Activated T-helper 9 cell treated with anti-CD3 and anti-CD28 coated beads, Interleukin-2, amount 50 U/mL, for 16 hours (primary cell): ENCODE measurements around the gene SLCO1C1.
"Not testable (repeated sequence)": the region's sequence is repeated elsewhere in the genome, so short reads cannot be mapped to it uniquely, and the experiment has no call there.

Source experiments
- DNase-seq: peaks from one replicate; pipeline ENCODE4 v3.0.0-alpha.2; 2020; ENCODE audit warnings: low read depth

The SLCO1C1 gene, protein sequence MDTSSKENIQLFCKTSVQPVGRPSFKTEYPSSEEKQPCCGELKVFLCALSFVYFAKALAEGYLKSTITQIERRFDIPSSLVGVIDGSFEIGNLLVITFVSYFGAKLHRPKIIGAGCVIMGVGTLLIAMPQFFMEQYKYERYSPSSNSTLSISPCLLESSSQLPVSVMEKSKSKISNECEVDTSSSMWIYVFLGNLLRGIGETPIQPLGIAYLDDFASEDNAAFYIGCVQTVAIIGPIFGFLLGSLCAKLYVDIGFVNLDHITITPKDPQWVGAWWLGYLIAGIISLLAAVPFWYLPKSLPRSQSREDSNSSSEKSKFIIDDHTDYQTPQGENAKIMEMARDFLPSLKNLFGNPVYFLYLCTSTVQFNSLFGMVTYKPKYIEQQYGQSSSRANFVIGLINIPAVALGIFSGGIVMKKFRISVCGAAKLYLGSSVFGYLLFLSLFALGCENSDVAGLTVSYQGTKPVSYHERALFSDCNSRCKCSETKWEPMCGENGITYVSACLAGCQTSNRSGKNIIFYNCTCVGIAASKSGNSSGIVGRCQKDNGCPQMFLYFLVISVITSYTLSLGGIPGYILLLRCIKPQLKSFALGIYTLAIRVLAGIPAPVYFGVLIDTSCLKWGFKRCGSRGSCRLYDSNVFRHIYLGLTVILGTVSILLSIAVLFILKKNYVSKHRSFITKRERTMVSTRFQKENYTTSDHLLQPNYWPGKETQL

GRCh38 chr12:20695232-20695631 is at the start of gene SLCO1C1:
Gene SLCO1C1 (plus strand): TSS chr12:20695332. CDS start chr12:20699577, 4,245 bp downstream.
- DNase-seq, result no peak

DNA sequence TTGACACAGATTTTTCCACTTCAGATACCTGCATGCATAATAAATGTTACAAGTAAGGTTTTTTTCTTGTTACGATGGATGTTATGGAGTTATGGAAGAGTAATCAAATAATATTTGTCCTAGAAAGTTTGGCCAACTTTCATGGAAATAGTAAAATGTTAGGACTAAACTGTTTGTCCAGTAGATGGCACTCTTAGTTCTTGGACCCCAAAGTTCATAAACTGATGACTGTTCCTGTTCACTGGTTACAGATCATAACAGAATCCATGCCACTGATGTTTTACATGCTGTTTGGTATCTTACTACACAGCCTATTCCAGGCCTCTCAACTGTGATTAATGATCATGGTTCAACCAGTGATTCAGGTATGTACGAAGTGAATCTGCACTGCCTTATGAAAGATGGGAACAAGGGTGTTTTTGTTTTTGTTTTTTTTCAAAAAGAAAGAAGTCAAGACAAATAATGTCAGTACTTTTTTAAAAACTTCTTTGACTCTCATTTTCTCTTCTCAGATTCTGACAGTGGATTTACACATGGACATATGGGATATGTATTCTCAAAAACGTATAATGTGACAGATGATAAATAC is 48.8 kb upstream of the SLCO1C1 start:
- DNase-seq, result no peak

DNA sequence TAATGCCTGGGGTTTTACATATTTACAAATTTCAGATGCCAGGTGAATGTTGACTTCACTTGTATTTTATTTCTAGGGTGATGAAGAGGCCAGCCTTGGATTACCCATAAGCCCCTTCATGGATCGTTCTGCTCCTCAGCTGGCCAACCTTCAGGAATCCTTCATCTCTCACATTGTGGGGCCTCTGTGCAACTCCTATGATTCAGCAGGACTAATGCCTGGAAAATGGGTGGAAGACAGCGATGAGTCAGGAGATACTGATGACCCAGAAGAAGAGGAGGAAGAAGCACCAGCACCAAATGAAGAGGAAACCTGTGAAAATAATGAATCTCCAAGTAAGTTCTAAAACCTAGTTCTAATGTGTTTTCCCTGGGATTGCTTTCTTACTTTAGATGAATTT is 41.3 kb upstream of the SLCO1C1 start:
- no peak for DNase-seq

DNA sequence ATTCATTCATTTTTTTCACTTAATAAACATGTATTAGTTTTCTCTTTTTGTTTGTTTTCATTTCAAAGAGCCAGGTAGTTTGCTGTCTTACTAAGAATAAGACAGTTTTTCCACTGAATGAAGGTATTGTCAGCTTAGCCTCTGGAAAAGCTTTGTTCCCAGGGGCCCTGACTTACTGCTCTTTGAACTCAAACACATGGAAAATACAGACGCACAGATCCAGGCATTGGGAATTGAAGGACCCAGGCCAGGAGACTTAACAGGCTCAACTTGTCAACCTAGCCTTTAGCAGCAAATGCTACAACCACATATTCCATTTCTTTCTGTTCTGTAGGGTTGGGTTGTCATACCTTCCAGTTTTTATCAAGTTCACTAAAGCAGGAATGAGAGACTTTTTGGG is 38.5 kb upstream of the SLCO1C1 start:
- no peak for DNase-seq

DNA sequence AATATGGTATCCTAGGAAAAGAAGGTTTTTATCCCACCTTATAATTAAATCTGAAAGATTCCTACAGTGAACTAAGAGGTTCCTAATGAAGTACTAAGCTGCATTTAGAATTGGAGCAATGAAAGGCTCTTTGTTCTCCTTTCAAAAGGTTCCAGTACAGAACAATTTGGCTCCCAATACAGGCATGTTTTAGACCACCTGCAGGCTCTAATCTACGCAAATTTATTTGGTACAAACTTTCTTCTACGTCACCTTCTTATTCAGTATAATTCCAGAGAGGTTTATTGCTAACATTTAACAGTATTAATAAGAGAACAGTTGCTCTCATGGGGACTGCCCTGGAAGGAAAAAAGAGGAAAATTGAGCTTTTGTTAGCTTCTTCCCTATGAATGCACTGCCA is 37.6 kb upstream of the SLCO1C1 start:
- no peak for DNase-seq

GRCh38 chr12:20681334-20681733 is 13.8 kb upstream of the SLCO1C1 start:
- no peak for DNase-seq

DNA sequence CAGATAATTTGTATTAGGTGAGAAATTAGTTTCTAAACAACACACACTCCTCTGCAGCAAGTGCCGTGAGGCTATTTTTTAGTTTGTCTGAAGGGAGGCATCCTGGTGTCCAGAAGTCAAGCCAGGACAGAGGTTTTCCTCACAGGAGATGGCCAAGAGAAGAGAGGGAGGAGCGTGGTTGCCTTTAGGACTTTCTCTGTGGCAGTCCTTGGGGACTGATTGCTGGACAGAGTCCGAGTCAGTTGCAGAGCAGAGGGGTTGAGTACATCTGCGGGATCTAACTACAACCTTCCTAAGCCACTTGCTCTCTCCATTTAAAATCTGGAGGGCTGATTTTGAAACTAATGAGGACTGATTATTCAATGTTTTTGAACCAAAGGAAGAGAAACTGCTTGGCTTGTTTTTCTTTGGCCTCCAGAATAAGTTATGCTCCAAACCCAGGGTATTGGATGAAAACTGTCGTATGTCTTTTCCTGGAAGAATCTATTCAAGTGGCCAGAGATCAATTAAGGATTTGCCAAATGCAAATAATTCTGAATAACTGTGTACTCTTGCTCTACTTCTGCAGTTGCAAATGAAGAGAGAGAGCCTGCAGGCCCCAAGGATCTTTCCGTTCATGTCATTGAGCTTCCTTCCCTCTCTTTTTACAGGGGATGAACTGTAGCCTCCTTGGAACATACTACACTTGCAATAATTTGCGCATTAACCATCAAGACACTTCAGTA is 1.2 kb downstream of the SLCO1C1 start:
- DNase-seq, result no peak

DNA sequence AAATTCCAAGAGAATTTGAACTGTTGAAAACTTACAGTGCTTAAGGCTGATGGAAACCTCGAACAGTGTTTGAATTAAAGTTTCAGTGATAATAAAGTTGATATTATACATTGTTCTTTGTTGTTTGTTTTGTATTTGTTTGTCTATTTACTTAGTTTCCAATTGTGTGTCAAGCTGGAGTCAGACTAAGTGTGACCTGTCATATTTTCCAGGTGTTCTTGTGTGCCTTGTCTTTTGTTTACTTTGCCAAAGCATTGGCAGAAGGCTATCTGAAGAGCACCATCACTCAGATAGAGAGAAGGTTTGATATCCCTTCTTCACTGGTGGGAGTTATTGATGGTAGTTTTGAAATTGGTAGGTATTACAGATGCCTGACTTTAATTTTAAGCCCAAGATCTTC is 6.0 kb downstream of the SLCO1C1 start:
- no peak for DNase-seq

GRCh38 chr12:20704860-20705259 is 9.7 kb downstream of the SLCO1C1 start:
- DNase-seq, result no peak

GRCh38 chr12:20711846-20712245 is 16.7 kb downstream of the SLCO1C1 start:
- no peak for DNase-seq

- DNase-seq, result no peak
Measured at GRCh38 chr12:20716037-20716436, 20.9 kb downstream of the SLCO1C1 start.

GRCh38 chr12:20716985-20717384 is 21.9 kb downstream of the SLCO1C1 start:
- DNase-seq, result no peak

DNA sequence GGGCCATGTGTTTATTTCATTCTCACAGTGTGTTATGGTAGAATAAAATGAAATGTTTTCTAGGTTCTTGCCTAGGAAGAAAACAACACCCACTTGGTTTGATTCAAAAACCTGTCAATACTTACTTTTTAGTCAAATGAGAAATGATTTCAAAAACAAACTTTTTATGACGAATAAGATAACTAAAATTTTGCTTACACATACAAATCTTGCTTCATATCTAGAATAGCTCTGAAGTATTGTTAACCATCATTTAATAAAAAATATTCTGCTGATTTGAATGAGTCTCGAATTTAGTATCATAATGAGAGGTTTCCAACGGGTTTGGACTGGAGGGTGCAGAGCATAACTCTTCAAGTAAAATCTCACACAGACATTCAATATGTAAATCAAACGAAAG is 23.2 kb downstream of the SLCO1C1 start:
- no peak for DNase-seq

DNA sequence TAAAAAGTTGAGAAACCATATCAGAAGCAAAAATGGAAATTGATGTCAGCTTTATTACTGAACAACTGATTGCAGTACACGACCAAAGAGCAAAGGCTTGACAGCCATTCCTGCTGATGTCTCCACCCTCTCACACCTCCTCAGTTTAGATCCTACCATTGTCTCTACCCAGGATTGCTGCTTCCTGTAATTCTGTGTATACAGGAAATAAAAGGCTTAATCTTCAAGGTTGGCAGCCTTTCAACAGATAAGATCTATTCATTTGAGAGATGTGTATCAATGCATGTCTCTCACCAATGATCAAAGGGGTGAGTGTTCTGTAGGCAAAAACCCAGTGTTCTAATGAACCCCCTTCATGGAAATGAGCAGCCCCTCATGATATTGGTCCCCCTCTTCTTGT is 27.0 kb downstream of the SLCO1C1 start:
- DNase-seq, result no peak

GRCh38 chr12:20731274-20731673 is 36.1 kb downstream of the SLCO1C1 start:
- no peak for DNase-seq

- no peak for DNase-seq
Measured at GRCh38 chr12:20740972-20741371, 45.8 kb downstream of the SLCO1C1 start.

DNA sequence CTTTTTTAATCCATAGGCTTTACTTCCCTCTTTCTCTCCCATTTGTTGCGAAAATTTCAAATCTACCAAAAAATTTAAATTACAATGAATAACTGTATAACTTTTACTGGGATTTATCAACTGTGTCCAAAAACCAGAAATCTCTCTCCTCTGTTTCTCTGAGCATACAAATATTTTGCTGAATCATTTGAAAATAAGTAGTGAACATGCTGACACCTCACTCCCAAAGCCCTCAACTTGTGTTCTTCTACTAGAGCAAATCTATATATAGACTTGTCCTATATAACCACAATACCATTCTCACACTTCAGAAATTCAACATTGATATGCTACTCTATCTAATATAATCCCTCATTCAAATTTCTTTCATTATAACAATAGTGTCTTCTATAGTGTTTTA is 53.1 kb downstream of the SLCO1C1 start:
- no peak for DNase-seq

- DNase-seq, result no peak
Measured at GRCh38 chr12:20751046-20751445, 55.9 kb downstream of the SLCO1C1 start.

DNA sequence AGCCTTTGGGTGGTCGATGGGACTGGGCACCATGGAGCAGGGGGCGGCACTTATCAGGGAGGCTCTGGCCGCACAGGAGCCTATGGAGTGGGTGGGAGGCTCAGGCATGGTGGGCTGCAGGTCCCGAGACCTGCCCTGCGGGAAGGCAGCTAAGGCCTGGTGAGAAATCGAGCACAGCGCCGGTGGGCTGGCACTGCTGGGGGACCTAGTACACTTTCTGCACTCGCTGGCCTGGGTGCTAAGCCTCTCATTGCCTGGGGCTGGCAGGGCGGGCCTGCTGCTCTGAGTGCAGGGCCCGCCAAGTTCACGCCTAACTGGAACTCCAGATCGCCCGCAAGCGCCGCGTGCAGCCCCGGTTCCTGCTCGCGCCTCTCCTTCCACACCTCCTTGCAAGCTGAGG is 82.3 kb downstream of the SLCO1C1 start:
- DNase-seq, result no peak

GRCh38 chr12:20778969-20779368 is 83.8 kb downstream of the SLCO1C1 start:
- no peak for DNase-seq

- not testable (repeated sequence) for DNase-seq
Measured at GRCh38 chr12:20779971-20780370, 84.8 kb downstream of the SLCO1C1 start.

GRCh38 chr12:20783796-20784357 is 88.7 kb downstream of the SLCO1C1 start:
- DNase-seq, result not testable (repeated sequence)
